ENCODE data around the gene SYNJ2BP. TPM values are rescaled to one million over a fixed set of nuclear protein-coding genes. Genes with fewer than 3 reads are reported as not detected.

The SYNJ2BP gene
- total RNA-seq, 1 experiment from 2014 or later: 21.0 TPM

- no peak for DNase-seq (ENCODE audit: low read depth)
Measured at GRCh38 chr14:70391493-70392391, 25.1 kb downstream of the SYNJ2BP start.

- DNase-seq (ENCODE audit: low read depth): no peak
Measured at GRCh38 chr14:70382536-70382935, 34.4 kb downstream of the SYNJ2BP start.

DNA sequence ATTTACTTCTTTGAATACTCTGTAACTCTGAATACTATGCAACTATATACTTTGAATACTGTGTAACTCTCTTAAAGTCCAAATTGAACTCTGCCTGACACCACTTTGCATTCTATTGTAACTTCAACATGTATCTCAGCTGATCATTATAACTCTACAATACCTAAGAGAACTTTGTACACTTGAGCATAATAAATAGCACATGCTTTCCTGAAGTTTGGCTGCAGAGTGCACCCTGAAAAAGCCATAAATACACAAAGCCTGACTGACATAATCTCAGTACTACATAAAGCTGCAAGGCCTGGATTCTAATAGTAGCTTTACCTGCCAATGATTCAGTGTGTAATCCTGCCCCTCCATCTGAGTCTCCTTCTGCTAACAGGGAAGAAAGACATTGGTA is 36.1 kb downstream of the SYNJ2BP start:
- DNase-seq (ENCODE audit: low read depth): no peak

GRCh38 chr14:70378696-70379095 is 38.2 kb downstream of the SYNJ2BP start:
- DNase-seq (ENCODE audit: low read depth): no peak

Other genes with a start within 250 kb of the SYNJ2BP start
- 3.1 and 4.0 TPM in 2 replicates for gene SLC8A3, start 228.1 kb downstream of the SYNJ2BP start, total RNA-seq (2014; rRNA removed; shearing (Covaris generic))
- gene COX16, start 57.4 kb downstream of the SYNJ2BP start, total RNA-seq (2014; rRNA removed; shearing (Covaris generic)): 62.1 and 65.7 TPM in 2 replicates
- 0.68 and 1.6 TPM in 2 replicates for gene ADAM21, start 35.1 kb upstream of the SYNJ2BP start, total RNA-seq (2014; rRNA removed; shearing (Covaris generic))
- gene ADAM20, start 117.9 kb upstream of the SYNJ2BP start, total RNA-seq (2014; rRNA removed; shearing (Covaris generic)): 0.10 and 0.12 TPM in 2 replicates
- 35.2 and 35.6 TPM in 2 replicates for gene MED6, start 183.6 kb upstream of the SYNJ2BP start, total RNA-seq (2014; rRNA removed; shearing (Covaris generic))
- 0.10 TPM in 1 of 2 replicates, not detected in the other for gene TTC9, start 224.8 kb upstream of the SYNJ2BP start, total RNA-seq (2014; rRNA removed; shearing (Covaris generic))